ENCODE measurements around the gene PPP6R2. TPM values are rescaled to one million over a fixed set of nuclear protein-coding genes. Genes with fewer than 3 reads are reported as not detected.

PPP6R2 gene
- polyA plus RNA-seq, 3 donors: 9.1 to 74.5 (median 10.3) TPM

- intact Hi-C loops (cut with micrococcal nuclease): no loop called here
- H3K4me3 ChIP-seq (replicated peaks in 1 of 3; ENCODE audit: low read depth in 2 of 3, low read length in 3 of 3): no peak overlapping the region
- DNase-seq: no peak
- peaks cover 34% of the 10 kb centered on the region for H4K20me1 ChIP-seq (ENCODE audit: insufficient read depth, low read length)
- peaks cover 0 to 2% (median 0%) of the 10 kb centered on the region in 3 donors for H3K27me3 Mint-ChIP-seq (ENCODE audit: low read depth in 3 of 3)
- no peak overlapping the region for H3K4me3 Mint-ChIP-seq
- peaks cover 8% of the 10 kb centered on the region for H3K79me2 ChIP-seq (ENCODE audit: insufficient read depth, low read length)
- no peak overlapping the region for H2AFZ ChIP-seq (ENCODE audit: insufficient read depth, low read depth, low read length, poor library complexity, severe bottlenecking)
- H3K36me3 Mint-ChIP-seq: peaks cover 63 to 89% of the 10 kb centered on the region in 2 donors
- H3K27me3 ChIP-seq (ENCODE audit: control insufficient read depth in 2 of 2, insufficient read depth in 2 of 2, low read length in 2 of 2): no peaks in the 10 kb centered on the region
- peaks cover 81 to 90% of the 10 kb centered on the region in 2 donors for H3K36me3 ChIP-seq (replicated peaks in 1 of 2; ENCODE audit: control insufficient read depth in 1 of 2, insufficient read depth in 2 of 2, low read length in 2 of 2)
- no peak overlapping the region for H3K27ac Mint-ChIP-seq
- no peaks in the 10 kb centered on the region for H3K9me3 ChIP-seq (replicated peaks in 1 of 2; ENCODE audit: control insufficient read depth in 1 of 2, insufficient read depth in 1 of 2, low read length in 2 of 2)
- no peak overlapping the region for H3K4me2 ChIP-seq (replicated peaks; ENCODE audit: extremely low read depth, low read length, poor library complexity, severe bottlenecking)
- H3K4me1 Mint-ChIP-seq: peaks cover 3% of the 10 kb centered on the region
- peaks cover 0 to 3% (median 0%) of the 10 kb centered on the region in 7 donors for H3K9me3 Mint-ChIP-seq
- no peak for TF ChIP-seq CTCF (IDR thresholded peaks at IDR 0.05)
- H3K27ac ChIP-seq (ENCODE audit: low read depth in 1 of 2, low read length in 2 of 2): no peak overlapping the region
- peaks cover 0 to under 1% of the 10 kb centered on the region in 2 donors for H3K4me1 ChIP-seq (ENCODE audit: control insufficient read depth in 1 of 2, insufficient read depth in 2 of 2, low read length in 2 of 2)
- no peak overlapping the region for H3K9ac ChIP-seq (ENCODE audit: insufficient read depth, low read length, poor library complexity, severe bottlenecking)
- WGBS (ENCODE audit: insufficient coverage): 93% methylated on average over 24 of the region's 24 CpGs
These were observed 121.3 kb downstream of the PPP6R2 start for GRCh38 chr22:50464451-50464850.

- Histone ChIP-seq H3K79me2 (ENCODE audit: insufficient read depth, low read length) (peaks cover 16% of the 10 kb centered on the region), H3K36me3 (replicated peaks in 1 of 2; ENCODE audit: control insufficient read depth in 1 of 2, insufficient read depth in 2 of 2, low read length in 2 of 2) (peaks cover 73 to 81% of the 10 kb centered on the region in 2 donors), H3K9me3 (replicated peaks in 1 of 2; ENCODE audit: control insufficient read depth in 1 of 2, insufficient read depth in 1 of 2, low read length in 2 of 2) (no peaks in the 10 kb centered on the region), H3K4me2 (replicated peaks; ENCODE audit: extremely low read depth, low read length, poor library complexity, severe bottlenecking) (no peak overlapping the region), H3K27ac (ENCODE audit: low read depth in 1 of 2, low read length in 2 of 2) (no peak overlapping the region), H3K27me3 (ENCODE audit: control insufficient read depth in 2 of 2, insufficient read depth in 2 of 2, low read length in 2 of 2) (no peaks in the 10 kb centered on the region), H2AFZ (ENCODE audit: insufficient read depth, low read depth, low read length, poor library complexity, severe bottlenecking) (no peak overlapping the region), H3K9ac (ENCODE audit: insufficient read depth, low read length, poor library complexity, severe bottlenecking) (no peak overlapping the region), H3K4me1 (ENCODE audit: control insufficient read depth in 1 of 2, insufficient read depth in 2 of 2, low read length in 2 of 2) (peaks cover 8 to 9% of the 10 kb centered on the region in 2 donors), H3K4me3 (replicated peaks in 1 of 3; ENCODE audit: low read depth in 2 of 3, low read length in 3 of 3) (no peak overlapping the region), H4K20me1 (ENCODE audit: insufficient read depth, low read length) (peaks cover 42% of the 10 kb centered on the region)
- Mint-ChIP-seq H3K27ac (peak overlapping the region in 1 of 7 donors; percentile 33), H3K4me1 (peaks cover 12% of the 10 kb centered on the region), H3K4me3 (no peak overlapping the region), H3K27me3 (ENCODE audit: low read depth in 3 of 3) (peaks cover 0 to 2% (median 0%) of the 10 kb centered on the region in 3 donors), H3K9me3 (peaks cover 0 to 1% (median 0%) of the 10 kb centered on the region in 7 donors), H3K36me3 (peaks cover 59 to 80% of the 10 kb centered on the region in 2 donors)
- WGBS (ENCODE audit: insufficient coverage): 98% methylated on average over 27 of the region's 30 CpGs
- TF ChIP-seq CTCF (IDR thresholded peaks at IDR 0.05): no peak
- DNase-seq: no peak
- intact Hi-C loops (cut with micrococcal nuclease): no loop called here
These were observed 122.2 kb downstream of the PPP6R2 start for GRCh38 chr22:50465066-50465930.
